ENCODE data around the gene TBC1D9.

The TBC1D9 gene

GRCh38 chr4:140695483-140695882 lies 60.7 kb downstream of the TBC1D9 start:
- DNase-seq (ENCODE audit: low read depth in 2 of 2, low spot score in 1 of 2): no peak

- no peak for DNase-seq (ENCODE audit: low read depth in 2 of 2, low spot score in 1 of 2)
These were observed 62.6 kb downstream of the TBC1D9 start for GRCh38 chr4:140693562-140693961.

- DNase-seq (ENCODE audit: low read depth in 2 of 2, low spot score in 1 of 2): no peak
These were observed 64.8 kb downstream of the TBC1D9 start for GRCh38 chr4:140691369-140691768.

DNA sequence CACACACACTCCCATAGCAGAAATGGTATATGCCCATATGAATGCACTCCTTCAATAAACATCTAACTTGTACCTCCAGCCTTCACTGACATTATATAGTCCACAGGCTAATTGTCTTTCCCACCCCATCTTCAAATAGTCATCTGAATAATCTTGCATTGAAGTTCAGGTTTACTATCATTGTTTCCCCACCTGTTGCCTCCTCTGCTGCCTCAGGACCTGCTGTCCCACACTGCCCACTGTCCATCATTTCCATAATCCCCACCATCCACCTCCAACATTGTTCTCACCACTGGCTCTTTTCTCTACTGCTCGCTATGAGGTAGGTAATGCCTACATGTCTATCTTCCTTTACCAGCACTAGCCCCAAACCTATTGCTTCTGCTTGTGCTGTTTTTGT lies 66.1 kb downstream of the TBC1D9 start:
- no peak for DNase-seq (ENCODE audit: low read depth in 2 of 2, low spot score in 1 of 2)

GRCh38 chr4:140689623-140690022 lies 66.6 kb downstream of the TBC1D9 start:
- no peak for DNase-seq (ENCODE audit: low read depth in 2 of 2, low spot score in 1 of 2)

DNA sequence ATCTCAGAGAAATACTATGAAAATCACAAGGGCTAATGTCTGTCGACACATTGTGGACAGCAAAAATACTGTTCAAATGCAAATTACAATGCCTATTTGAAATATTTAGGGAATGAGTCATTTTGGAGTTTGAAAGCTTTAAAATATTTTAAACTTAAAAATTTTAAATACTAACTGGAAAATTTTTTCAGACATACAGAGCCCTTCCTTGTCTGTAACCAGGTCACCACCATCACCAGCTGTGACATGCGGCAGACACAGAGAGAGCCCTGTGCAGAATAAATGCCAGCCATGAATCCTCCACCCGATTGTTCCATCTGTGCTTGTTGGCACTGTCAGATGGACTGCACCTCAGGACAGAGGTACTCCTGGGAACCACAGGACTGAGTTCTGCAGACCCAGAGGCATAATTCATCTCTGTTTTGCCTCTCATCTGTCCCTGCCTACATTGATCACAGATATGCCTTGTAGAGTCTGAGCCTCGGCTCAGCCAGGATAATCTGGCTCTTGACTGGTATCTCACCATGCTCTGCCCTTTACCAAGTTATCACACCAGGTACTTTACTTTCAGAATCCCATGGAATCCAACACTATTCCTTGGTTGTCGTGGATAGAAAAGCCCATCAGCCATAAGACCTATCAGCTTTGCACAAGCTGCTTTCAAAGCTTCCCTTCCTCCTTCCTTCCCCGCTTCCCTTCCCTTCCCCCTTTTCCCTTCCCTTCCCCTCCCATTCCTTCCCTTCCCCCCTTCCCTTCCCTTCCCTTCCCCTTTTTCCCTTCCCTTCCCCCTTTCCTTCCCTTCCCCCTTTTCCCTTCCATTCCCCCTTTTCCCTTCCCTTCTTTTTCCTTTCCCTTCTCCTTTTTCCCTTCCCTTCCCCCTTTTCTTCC lies 67.2 kb downstream of the TBC1D9 start:
- DNase-seq (ENCODE audit: low read depth in 2 of 2, low spot score in 1 of 2): no peak

GRCh38 chr4:140686796-140687195 lies 69.4 kb downstream of the TBC1D9 start:
- no peak for DNase-seq (ENCODE audit: low read depth in 2 of 2, low spot score in 1 of 2)

DNA sequence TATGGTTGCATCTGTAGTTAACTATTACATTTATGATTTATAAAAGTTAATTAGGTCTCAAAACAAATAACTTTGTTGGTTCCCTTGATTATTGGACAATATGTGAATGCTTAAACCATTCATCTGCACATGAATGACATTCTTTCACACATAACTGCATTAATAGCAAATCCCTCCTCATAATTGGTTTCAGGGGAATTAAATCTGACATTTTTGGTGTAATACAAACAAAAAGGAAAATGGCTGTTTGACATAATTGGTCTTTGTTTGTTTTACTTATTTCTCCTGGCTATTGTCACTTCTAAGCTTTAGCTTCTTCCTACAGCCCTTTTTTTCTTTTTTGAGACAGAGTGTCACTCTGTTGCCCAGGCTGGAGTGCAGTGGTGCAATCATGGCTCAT lies 71.9 kb downstream of the TBC1D9 start:
- DNase-seq (ENCODE audit: low read depth in 2 of 2, low spot score in 1 of 2): no peak

- DNase-seq (ENCODE audit: low read depth in 2 of 2, low spot score in 1 of 2): no peak
These were observed 75.0 kb downstream of the TBC1D9 start for GRCh38 chr4:140681201-140681600.

- DNase-seq (ENCODE audit: low read depth in 2 of 2, low spot score in 1 of 2): no peak
These were observed 75.5 kb downstream of the TBC1D9 start for GRCh38 chr4:140680686-140681085.

- DNase-seq (ENCODE audit: low read depth in 2 of 2, low spot score in 1 of 2): no peak
These were observed 76.6 kb downstream of the TBC1D9 start for GRCh38 chr4:140679576-140679975.

DNA sequence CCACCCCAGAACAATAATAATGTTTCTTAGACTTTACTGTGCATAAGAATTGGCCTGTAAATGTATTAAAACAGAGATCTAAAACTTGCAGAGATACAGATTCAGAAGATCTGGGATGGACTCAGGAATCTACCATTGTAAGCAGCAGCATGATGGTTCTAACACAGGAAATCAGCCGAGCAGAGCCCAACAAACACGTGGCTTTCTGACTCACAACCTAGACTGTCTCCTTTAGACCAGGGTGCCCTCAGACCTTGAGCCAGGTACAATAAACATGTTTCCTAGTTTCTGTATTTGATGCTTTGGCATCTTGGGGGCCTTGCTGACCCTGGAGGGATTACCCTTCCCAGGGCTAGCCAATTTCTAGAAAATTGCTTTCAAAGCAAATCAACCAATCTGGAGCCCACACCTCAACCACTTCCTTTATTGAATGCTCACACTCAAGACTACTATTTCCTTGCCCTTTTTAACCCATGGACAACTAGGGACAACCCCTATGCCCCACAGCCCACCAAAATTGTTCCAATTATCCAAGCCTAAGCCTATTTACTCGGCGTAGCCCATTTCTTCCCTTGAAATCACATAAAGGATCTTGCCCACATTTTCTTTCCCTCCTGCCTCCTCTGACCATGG lies 80.5 kb downstream of the TBC1D9 start:
- no peak for DNase-seq (ENCODE audit: low read depth in 2 of 2, low spot score in 1 of 2)

DNA sequence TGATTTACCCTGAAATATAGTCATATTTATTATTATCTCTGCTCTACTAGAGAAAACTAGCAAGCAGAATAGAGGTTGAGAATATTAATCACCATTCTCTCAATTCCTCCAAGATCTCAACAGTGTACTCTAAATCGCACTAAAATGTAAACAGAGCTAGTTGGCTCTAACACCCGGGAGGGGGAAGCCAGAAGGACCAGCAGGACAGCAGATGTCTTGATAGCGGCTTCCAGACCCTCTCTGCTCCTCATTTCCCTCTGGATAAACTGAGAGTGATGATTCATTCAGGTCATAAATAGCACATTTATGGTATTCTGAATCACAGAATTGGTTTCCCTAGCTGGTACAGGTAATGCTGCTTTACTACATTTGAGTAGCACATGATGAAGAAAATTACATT lies 82.5 kb downstream of the TBC1D9 start:
- no peak for DNase-seq (ENCODE audit: low read depth in 2 of 2, low spot score in 1 of 2)

GRCh38 chr4:140672416-140672815 lies 83.8 kb downstream of the TBC1D9 start:
- no peak for DNase-seq (ENCODE audit: low read depth in 2 of 2, low spot score in 1 of 2)

DNA sequence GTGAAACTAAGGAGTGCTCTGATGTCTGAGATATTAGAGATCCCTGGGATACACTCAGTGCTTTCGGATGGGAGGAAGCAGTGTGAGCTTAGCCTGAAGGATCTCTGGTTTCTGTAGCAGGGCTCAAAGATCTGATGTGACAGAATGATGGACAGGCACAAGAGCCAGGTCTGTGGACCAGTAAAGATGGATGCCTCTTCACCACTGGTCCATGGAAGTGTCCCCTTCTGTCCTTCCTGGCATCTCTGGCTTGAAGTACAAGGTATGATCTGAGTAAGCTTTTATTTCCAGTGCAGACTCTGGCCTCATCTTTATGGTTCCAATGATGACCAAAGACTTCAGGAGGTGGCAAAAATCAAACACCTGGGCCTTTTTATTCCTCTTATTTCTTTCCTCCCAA lies 88.1 kb downstream of the TBC1D9 start:
- DNase-seq (ENCODE audit: low read depth in 2 of 2, low spot score in 1 of 2): no peak

DNA sequence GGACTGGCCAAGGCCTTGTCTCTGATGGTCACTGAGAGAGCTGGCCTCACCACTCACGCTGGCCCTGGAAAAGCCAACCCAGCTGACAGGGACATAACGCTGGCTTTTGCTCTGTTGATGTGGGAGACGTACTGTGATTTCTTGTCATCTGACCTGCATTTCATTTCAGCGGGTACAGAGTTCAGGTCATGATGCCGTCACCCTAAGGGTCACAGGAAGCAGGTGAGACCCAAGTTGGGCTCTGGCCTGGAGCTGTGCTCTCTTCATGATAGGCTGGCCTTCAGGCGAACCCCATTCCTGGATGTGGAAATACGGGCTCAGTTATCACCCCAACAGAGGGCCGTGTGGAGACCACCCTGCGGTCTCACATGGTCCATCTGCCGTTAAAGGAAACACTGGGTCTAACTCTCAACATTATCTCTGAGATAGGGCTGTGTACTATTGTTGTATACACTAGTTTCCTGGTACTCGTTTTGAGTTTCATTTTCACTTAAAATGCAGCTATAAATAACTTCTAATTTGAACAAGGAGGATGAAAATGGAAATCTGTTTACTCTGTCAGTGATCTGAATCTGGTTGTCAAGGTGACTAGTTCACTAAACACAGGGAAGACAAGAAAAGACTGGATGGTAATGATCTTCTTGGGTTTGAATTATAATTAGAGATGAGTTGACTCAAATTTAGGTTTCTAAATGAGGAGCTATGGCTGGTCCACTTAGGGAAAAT lies 89.1 kb downstream of the TBC1D9 start:
- no peak for DNase-seq (ENCODE audit: low read depth in 2 of 2, low spot score in 1 of 2)

- no peak for DNase-seq (ENCODE audit: low read depth in 2 of 2, low spot score in 1 of 2)
These were observed 93.9 kb downstream of the TBC1D9 start for GRCh38 chr4:140662082-140662869.

- DNase-seq (ENCODE audit: low read depth in 2 of 2, low spot score in 1 of 2): no peak
These were observed 94.6 kb downstream of the TBC1D9 start for GRCh38 chr4:140661550-140661949.

DNA sequence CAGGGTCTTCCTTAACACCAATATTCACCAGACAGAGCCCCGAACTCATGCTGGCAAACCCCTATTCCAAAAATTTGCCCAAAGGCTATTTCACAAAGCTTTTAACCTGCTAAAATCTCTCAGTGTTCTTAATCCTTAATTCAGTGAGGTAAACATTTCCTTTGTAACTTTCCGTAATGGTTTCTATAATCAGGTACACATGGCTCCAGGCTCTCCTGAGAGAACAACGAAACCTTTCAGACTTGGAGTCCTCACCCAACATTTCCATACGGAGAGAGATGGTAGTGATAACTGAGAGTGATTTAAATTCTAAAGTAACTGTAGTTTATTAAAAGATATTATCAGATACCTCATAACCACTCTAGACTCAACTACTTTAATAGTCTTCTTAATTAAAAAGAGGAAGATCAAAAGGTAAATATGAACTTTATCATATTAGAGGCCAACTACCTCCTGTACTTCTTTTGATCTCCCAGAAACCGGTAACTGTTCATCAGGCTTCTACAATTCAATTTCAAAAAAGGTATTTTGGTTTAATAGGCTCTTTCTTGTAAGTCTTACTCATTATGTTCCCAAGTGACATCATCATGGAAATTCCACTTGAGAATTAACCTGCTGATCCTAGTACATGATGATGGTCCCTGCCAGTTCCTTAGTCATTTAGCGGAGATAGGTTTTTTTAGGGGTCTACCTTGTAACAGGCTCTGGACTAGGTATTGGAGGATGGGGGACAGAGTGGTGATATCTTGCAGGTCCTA lies 96.1 kb downstream of the TBC1D9 start:
- no peak for DNase-seq (ENCODE audit: low read depth in 2 of 2, low spot score in 1 of 2)

DNA sequence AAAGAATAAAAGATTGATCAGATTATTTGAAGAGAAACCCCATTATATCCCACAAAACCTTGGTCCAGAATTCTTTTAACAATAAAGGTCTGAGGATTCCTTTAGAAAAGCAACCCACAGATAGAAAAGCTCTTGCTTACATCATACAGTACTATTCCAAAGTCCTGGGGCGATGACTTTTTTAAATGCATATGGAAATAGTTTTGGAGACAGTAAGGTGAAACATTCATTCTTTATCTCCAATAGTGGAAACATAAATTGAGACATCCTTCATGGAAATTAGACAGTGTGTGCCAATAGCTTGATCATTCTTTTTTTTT lies 101.7 kb downstream of the TBC1D9 start:
- DNase-seq (ENCODE audit: low read depth in 2 of 2, low spot score in 1 of 2): no peak

All from stimulated activated CD8-positive, alpha-beta memory T cell treated with anti-CD3 and anti-CD28 coated beads, Interleukin-4, amount 100 ng/mL, for 1 hour (primary cell).